ENCODE data around the gene RNF144A.

- TF ChIP-seq CTCF (conservative IDR thresholded peaks at IDR 0.05 in 1 of 2, IDR thresholded peaks at IDR 0.05 in 1 of 2; ENCODE audit: extremely low read depth in 1 of 2, insufficient read depth in 1 of 2, low read depth in 1 of 2, low read length in 2 of 2) (no peak), EZH2 (IDR thresholded peaks at IDR 0.05; ENCODE audit: borderline replicate concordance, low read length) (no peak)
These were observed 39.4 kb downstream of the RNF144A start for GRCh38 chr2:6956566-6956965.

Measured in mammary epithelial cell (primary cell).